ENCODE data around the gene ARGLU1. TPM values are rescaled to one million over a fixed set of nuclear protein-coding genes. Genes with fewer than 3 reads are reported as not detected.

Gene ARGLU1
- total and polyA plus RNA-seq, 4 donors: 23.2 to 178 (median 125) TPM

DNA sequence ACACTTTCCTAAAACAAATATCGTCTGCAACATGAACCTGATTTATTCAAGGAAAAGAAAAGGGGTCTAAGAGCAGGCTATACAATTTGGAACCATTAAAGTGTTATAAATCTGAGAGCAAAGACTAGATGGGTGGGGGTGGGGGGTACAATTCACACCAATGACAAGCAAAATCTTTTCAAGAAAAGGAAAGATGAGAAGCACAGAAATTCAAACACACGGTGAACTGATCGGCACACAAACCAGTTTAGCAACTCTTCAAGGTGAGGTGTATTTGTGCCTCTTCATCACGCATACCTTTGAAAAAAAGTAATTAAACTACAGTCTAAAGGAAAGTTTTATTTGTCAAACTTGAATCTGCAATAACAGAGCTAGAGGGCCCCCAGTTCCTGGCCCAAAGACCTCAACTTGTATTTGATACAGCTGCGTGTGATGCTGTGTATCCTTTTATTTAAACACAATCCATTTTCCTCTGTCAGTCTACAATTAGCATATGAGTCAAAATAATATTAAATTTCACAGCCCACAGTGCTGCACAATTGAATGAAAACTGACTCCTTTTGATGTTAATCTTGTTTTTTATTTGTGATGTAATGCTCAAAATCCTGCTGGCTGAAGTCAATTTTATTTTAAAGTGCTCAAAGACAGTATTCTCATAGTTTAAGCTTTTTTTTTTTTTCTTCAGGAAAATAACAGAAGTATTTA lies 46.7 kb downstream of the ARGLU1 start:
- intact Hi-C loops (cut with DNase I): loop anchor here in 1 of 2 donors (5.0 to 10.0 kb wide), 3 partner anchors 149 to 1186 kb away; no protein-coding TSS in a partner anchor
- ATAC-seq (ENCODE audit: low FRiP score): no peak
- Histone ChIP-seq H3K4me3 (ENCODE audit: low read length in 2 of 2) (no peak overlapping the region), H3K9me3 (ENCODE audit: control insufficient read depth, low read length) (no peaks in the 10 kb centered on the region), H3K36me3 (ENCODE audit: control insufficient read depth in 1 of 2, insufficient read depth in 2 of 2, low read length in 1 of 2) (no peaks in the 10 kb centered on the region), H3K27me3 (ENCODE audit: control insufficient read depth in 1 of 2, insufficient read depth in 2 of 2, low read length in 1 of 2) (no peaks in the 10 kb centered on the region), H3K27ac (ENCODE audit: low read depth in 1 of 2, low read length in 2 of 2) (no peak overlapping the region), H3K4me1 (ENCODE audit: control insufficient read depth in 1 of 2, insufficient read depth in 2 of 2, low read length in 2 of 2) (peaks cover 8% of the 10 kb centered on the region in 2 donors)
- WGBS, 2 donors: 47 to 54% methylated on average over 5 of the region's 5 CpGs
- no peak for DNase-seq

DNA sequence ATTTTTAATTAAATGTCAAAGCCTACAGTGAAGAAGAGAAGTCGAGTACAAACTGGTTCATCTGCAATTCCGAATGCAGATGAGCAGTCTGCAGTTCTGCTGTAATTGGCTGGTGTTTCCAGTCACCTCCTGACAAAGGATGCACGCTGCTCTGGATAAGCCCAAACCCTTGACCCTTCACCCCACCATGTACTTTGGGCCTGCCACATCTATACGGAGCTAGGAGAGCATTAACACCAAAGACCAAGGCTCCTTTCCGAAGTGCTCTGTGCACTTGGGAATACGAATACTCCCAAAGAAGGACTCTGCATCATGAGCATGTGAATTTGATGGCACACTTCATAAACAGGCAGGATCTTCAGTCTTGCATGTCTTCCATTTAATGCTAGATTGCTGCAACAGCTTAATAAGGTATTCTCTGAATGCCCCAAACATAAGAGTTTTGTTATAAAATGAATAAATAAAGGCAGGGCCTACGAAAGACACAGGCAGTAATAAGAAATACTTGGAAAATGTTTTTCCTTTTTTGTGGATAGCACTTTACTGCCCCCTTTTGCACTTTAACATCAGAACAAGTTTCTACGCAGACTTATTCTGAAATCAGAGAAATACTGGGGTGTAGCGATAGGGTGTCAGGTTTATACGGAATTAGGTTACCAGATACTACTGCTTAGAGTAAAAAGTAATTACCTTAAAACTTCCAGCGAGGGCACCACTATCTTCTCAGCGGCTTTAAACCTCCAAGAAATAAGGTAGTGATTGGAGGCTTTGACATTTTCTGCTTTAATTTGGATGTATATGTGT lies 47.5 kb downstream of the ARGLU1 start:
- Histone ChIP-seq H3K4me1 (ENCODE audit: control insufficient read depth in 1 of 2, insufficient read depth in 2 of 2, low read length in 2 of 2) (peaks cover 8 to 9% of the 10 kb centered on the region in 2 donors), H3K9me3 (ENCODE audit: control insufficient read depth, low read length) (no peaks in the 10 kb centered on the region), H3K27me3 (ENCODE audit: control insufficient read depth in 1 of 2, insufficient read depth in 2 of 2, low read length in 1 of 2) (no peaks in the 10 kb centered on the region), H3K36me3 (ENCODE audit: control insufficient read depth in 1 of 2, insufficient read depth in 2 of 2, low read length in 1 of 2) (no peaks in the 10 kb centered on the region), H3K27ac (ENCODE audit: low read depth in 1 of 2, low read length in 2 of 2) (no peak overlapping the region), H3K4me3 (ENCODE audit: low read length in 2 of 2) (no peak overlapping the region)
- intact Hi-C loops (cut with DNase I): loop anchor here in 1 of 2 donors (5.0 to 10.0 kb wide), 3 partner anchors 148 to 1186 kb away; no protein-coding TSS in a partner anchor
- ATAC-seq (ENCODE audit: low FRiP score): no peak
- no peak for DNase-seq
- 12 to 21% methylated on average over 12 of the region's 12 CpGs for WGBS, 2 donors

- no peak for DNase-seq
- H3K9me3 ChIP-seq (ENCODE audit: control insufficient read depth, low read length): no peaks in the 10 kb centered on the region
- ATAC-seq (ENCODE audit: low FRiP score): no peak
- H3K27me3 ChIP-seq (ENCODE audit: control insufficient read depth in 1 of 2, insufficient read depth in 2 of 2, low read length in 1 of 2): no peaks in the 10 kb centered on the region
- intact Hi-C loops (cut with DNase I): no loop called here
- H3K36me3 ChIP-seq (ENCODE audit: control insufficient read depth in 1 of 2, insufficient read depth in 2 of 2, low read length in 1 of 2): no peaks in the 10 kb centered on the region
- H3K27ac ChIP-seq (ENCODE audit: low read depth in 1 of 2, low read length in 2 of 2): no peak overlapping the region
- H3K4me3 ChIP-seq (ENCODE audit: low read length in 2 of 2): no peak overlapping the region
- WGBS, 2 donors: 53 to 62% methylated on average over 11 of the region's 11 CpGs
- peaks cover 9 to 15% of the 10 kb centered on the region in 2 donors for H3K4me1 ChIP-seq (ENCODE audit: control insufficient read depth in 1 of 2, insufficient read depth in 2 of 2, low read length in 2 of 2)
Measured at GRCh38 chr13:106518512-106518911, 49.4 kb downstream of the ARGLU1 start.

- Histone ChIP-seq H3K27ac (ENCODE audit: low read depth in 1 of 2, low read length in 2 of 2) (no peak overlapping the region), H3K36me3 (ENCODE audit: control insufficient read depth in 1 of 2, insufficient read depth in 2 of 2, low read length in 1 of 2) (no peaks in the 10 kb centered on the region), H3K4me1 (ENCODE audit: control insufficient read depth in 1 of 2, insufficient read depth in 2 of 2, low read length in 2 of 2) (peaks cover 6 to 7% of the 10 kb centered on the region in 2 donors), H3K9me3 (ENCODE audit: control insufficient read depth, low read length) (no peaks in the 10 kb centered on the region), H3K27me3 (ENCODE audit: control insufficient read depth in 1 of 2, insufficient read depth in 2 of 2, low read length in 1 of 2) (no peaks in the 10 kb centered on the region), H3K4me3 (ENCODE audit: low read length in 2 of 2) (no peak overlapping the region)
- no peak for DNase-seq
- no peak for ATAC-seq (ENCODE audit: low FRiP score)
- intact Hi-C loops (cut with DNase I): no loop called here
- 53 to 54% methylated on average over 4 of the region's 4 CpGs for WGBS, 2 donors
Measured at GRCh38 chr13:106517109-106517847, 50.7 kb downstream of the ARGLU1 start.

- H3K27me3 ChIP-seq (ENCODE audit: control insufficient read depth in 1 of 2, insufficient read depth in 2 of 2, low read length in 1 of 2): no peaks in the 10 kb centered on the region
- ATAC-seq (ENCODE audit: low FRiP score): no peak
- 79 to 85% methylated on average over 5 of the region's 5 CpGs for WGBS, 2 donors
- peaks cover 6 to 7% of the 10 kb centered on the region in 2 donors for H3K4me1 ChIP-seq (ENCODE audit: control insufficient read depth in 1 of 2, insufficient read depth in 2 of 2, low read length in 2 of 2)
- no peaks in the 10 kb centered on the region for H3K9me3 ChIP-seq (ENCODE audit: control insufficient read depth, low read length)
- no peak overlapping the region for H3K4me3 ChIP-seq (ENCODE audit: low read length in 2 of 2)
- H3K27ac ChIP-seq (ENCODE audit: low read depth in 1 of 2, low read length in 2 of 2): no peak overlapping the region
- intact Hi-C loops (cut with DNase I): no loop called here
- no peak for DNase-seq
- H3K36me3 ChIP-seq (ENCODE audit: control insufficient read depth in 1 of 2, insufficient read depth in 2 of 2, low read length in 1 of 2): no peaks in the 10 kb centered on the region
Measured at GRCh38 chr13:106515635-106516254, 52.2 kb downstream of the ARGLU1 start.

DNA sequence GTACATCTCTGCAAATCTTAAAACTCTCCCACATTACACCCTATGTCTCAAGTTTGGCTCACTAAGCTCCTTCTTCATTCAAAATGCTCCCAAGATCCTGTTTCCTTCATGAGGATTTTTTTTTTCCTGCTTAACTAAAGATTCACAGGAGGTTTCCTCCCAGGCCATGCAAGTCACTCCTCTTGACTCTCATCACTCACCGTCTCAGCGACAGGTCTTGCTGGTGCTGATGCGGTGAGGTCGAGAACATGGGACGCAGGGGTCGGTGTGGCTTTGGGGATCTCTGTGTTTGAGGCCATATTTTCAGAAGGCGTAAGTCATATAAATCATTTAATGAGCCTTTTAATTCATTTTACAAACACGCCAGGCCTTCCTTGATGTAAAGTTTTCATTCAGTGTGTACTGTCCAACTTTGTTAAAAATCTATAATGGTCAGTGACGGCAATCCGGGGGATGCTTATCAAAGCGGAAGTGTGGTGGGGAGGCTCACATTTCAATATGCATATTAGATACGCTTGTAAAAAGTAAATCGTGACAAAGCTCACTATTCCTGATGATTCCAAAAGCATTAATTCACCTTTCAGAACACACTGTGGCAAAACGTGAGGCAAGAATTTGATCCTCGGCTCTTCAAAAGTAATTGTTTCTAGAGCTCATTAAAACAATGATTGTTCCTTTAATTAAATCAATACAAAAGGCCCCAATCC lies 52.9 kb downstream of the ARGLU1 start:
- Histone ChIP-seq H3K36me3 (ENCODE audit: control insufficient read depth in 1 of 2, insufficient read depth in 2 of 2, low read length in 1 of 2) (peaks cover 0 to 2% of the 10 kb centered on the region in 2 donors), H3K4me3 (ENCODE audit: low read length in 2 of 2) (no peak overlapping the region), H3K4me1 (ENCODE audit: control insufficient read depth in 1 of 2, insufficient read depth in 2 of 2, low read length in 2 of 2) (peaks cover 6 to 7% of the 10 kb centered on the region in 2 donors), H3K9me3 (ENCODE audit: control insufficient read depth, low read length) (no peaks in the 10 kb centered on the region), H3K27me3 (ENCODE audit: control insufficient read depth in 1 of 2, insufficient read depth in 2 of 2, low read length in 1 of 2) (no peaks in the 10 kb centered on the region), H3K27ac (ENCODE audit: low read depth in 1 of 2, low read length in 2 of 2) (no peak overlapping the region)
- intact Hi-C loops (cut with DNase I): no loop called here
- ATAC-seq (ENCODE audit: low FRiP score) (no peak), DNase-seq (no peak)
- 74 to 82% methylated on average over 15 of the region's 15 CpGs for WGBS, 2 donors

DNA sequence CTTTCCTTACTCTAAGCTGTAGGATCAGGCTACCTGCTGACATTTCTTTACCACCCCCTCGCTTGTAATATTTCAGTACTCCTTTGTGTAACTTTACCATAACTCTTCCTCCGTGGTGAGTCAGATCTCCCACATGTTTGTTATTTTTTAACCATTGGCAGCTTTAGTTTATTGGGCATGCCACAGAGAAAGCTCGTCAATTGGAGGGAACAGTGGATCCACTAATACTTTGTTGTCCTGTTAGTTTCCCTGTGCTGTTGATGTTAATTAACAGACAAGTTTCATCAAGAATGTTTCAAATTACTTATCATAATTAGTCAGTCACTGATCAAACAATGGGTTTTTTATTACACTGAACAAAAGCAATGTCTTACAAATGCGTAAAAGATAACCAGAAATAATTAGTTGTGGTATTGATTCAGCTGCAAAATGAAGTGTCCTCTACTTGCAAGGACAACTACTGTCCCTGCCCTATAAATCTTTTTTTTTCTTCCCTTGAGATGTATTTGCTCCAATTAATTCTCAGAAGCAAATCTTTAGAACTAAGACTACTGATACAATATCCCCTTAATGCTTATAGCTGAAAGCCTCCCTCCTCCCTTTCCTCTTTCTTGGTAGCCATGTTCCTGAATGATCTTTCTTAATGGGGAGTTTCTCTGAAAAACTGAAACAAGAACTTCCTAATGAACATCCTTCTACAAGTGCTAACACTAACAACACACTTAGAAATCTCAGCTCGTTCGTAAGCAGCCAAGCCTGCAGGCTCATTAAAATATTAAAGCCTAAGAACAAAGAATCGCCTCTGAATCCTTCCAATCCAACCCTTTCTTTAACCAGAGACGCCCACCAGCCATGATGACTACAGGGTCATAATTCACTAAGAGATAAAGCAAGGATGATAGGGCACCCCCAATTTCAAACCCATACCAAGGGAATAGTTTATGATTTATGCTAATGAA lies 54.6 kb downstream of the ARGLU1 start:
- Histone ChIP-seq H3K27me3 (ENCODE audit: control insufficient read depth in 1 of 2, insufficient read depth in 2 of 2, low read length in 1 of 2) (no peaks in the 10 kb centered on the region), H3K4me3 (ENCODE audit: low read length in 2 of 2) (no peak overlapping the region), H3K27ac (ENCODE audit: low read depth in 1 of 2, low read length in 2 of 2) (no peak overlapping the region), H3K4me1 (ENCODE audit: control insufficient read depth in 1 of 2, insufficient read depth in 2 of 2, low read length in 2 of 2) (peaks cover 5 to 7% of the 10 kb centered on the region in 2 donors), H3K9me3 (ENCODE audit: control insufficient read depth, low read length) (no peaks in the 10 kb centered on the region), H3K36me3 (ENCODE audit: control insufficient read depth in 1 of 2, insufficient read depth in 2 of 2, low read length in 1 of 2) (peaks cover 0 to 2% of the 10 kb centered on the region in 2 donors)
- intact Hi-C loops (cut with DNase I): no loop called here
- WGBS, 2 donors: 67 to 73% methylated on average over 8 of the region's 8 CpGs
- DNase-seq: no peak
- no peak for ATAC-seq (ENCODE audit: low FRiP score)

All from aorta (tissue), 5 donors.